ENCODE data around the gene LEFTY1.
"Not testable (repeated sequence)": the region's sequence is repeated elsewhere in the genome, so short reads cannot be mapped to it uniquely, and the experiment has no call there.

Gene LEFTY1

GRCh38 chr1:225888898-225889601, at the start of gene LEFTY1:
TSS of gene LEFTY1 (minus strand) at chr1:225889146. CDS start at chr1:225889066, 80 bp downstream.
- no peak for DNase-seq (ENCODE audit: low read depth)

- DNase-seq (ENCODE audit: low read depth) = no peak
Measured at GRCh38 chr1:225937048-225937968, 48.4 kb upstream of the LEFTY1 start.

- DNase-seq (ENCODE audit: low read depth) = no peak
Measured at GRCh38 chr1:225936523-225936922, 47.6 kb upstream of the LEFTY1 start.

- not testable (repeated sequence) for DNase-seq (ENCODE audit: low read depth)
Measured at GRCh38 chr1:225936086-225936485, 47.1 kb upstream of the LEFTY1 start.

GRCh38 chr1:225934711-225935110, 45.8 kb upstream of the LEFTY1 start:
- no peak for DNase-seq (ENCODE audit: low read depth)

- DNase-seq (ENCODE audit: low read depth) = peak; percentile 59
Measured at GRCh38 chr1:225933072-225933471, 44.1 kb upstream of the LEFTY1 start.

GRCh38 chr1:225931270-225932136, 42.6 kb upstream of the LEFTY1 start:
- no peak for DNase-seq (ENCODE audit: low read depth)

GRCh38 chr1:225930566-225930965, 41.6 kb upstream of the LEFTY1 start:
- no peak for DNase-seq (ENCODE audit: low read depth)

GRCh38 chr1:225929462-225929861, 40.5 kb upstream of the LEFTY1 start:
- not testable (repeated sequence) for DNase-seq (ENCODE audit: low read depth)

GRCh38 chr1:225928186-225929175, 39.5 kb upstream of the LEFTY1 start:
- no peak for DNase-seq (ENCODE audit: low read depth)

- DNase-seq (ENCODE audit: low read depth) = no peak
Measured at GRCh38 chr1:225926551-225927113, 37.7 kb upstream of the LEFTY1 start.

- peak; percentile 84 for DNase-seq (ENCODE audit: low read depth)
Measured at GRCh38 chr1:225923692-225924555, 35.0 kb upstream of the LEFTY1 start, which contains the start of gene PYCR2. TSS of gene PYCR2 (minus strand) at chr1:225924250. CDS start at chr1:225924110, 140 bp downstream.

GRCh38 chr1:225923381-225923691, 34.4 kb upstream of the LEFTY1 start:
- DNase-seq (ENCODE audit: low read depth) = no peak

- DNase-seq (ENCODE audit: low read depth) = no peak
Measured at GRCh38 chr1:225921734-225922709, 33.1 kb upstream of the LEFTY1 start.

- no peak for DNase-seq (ENCODE audit: low read depth)
Measured at GRCh38 chr1:225919906-225920305, 31.0 kb upstream of the LEFTY1 start.

- DNase-seq (ENCODE audit: low read depth) = no peak
Measured at GRCh38 chr1:225918280-225918679, 29.3 kb upstream of the LEFTY1 start.

- DNase-seq (ENCODE audit: low read depth) = no peak
Measured at GRCh38 chr1:225917536-225917935, 28.6 kb upstream of the LEFTY1 start.

GRCh38 chr1:225917101-225917500, 28.2 kb upstream of the LEFTY1 start:
- DNase-seq (ENCODE audit: low read depth) = no peak
